Transverse colon (tissue), 4 donors: ENCODE results near the gene ENOX1. TPM values are rescaled to one million over a fixed set of nuclear protein-coding genes. Genes with fewer than 3 reads are reported as not detected.

ENCODE experiments used
- DNase-seq: peaks from one replicate; pipeline ENCODE4 v3.0.0-alpha.2; 2019
- H3K27ac ChIP-seq, 4 donors: fragments of 200-600 bp; sonication (generic); 2 replicates each; pipeline ENCODE4 v1.5.1; 2016 to 2018; ENCODE audit warnings: inconsistent platforms in 4 of 4
- H3K27me3 ChIP-seq: fragments of 200-600 bp; sonication (generic); 2 replicates; pipeline ENCODE4 v1.5.1; 2017; ENCODE audit warnings: inconsistent platforms
- H3K36me3 ChIP-seq, 4 donors: fragments of 200-600 bp; sonication (generic); 2 replicates each; pipeline ENCODE4 v1.5.1; 2017 to 2019; ENCODE audit warnings: inconsistent platforms in 4 of 4
- H3K4me1 ChIP-seq, 4 donors: fragments of 200-600 bp; sonication (generic); 2 replicates each; pipeline ENCODE4 v1.5.1; 2017 to 2020; ENCODE audit warnings: inconsistent platforms in 4 of 4
- H3K4me3 ChIP-seq, 4 donors: fragments of 200-600 bp; sonication (generic); 1 replicate in 1 of 4; 2 replicates in 3 of 4; pipeline versions ENCODE4 v1.5.1 to v1.6.1; 2017 to 2019; ENCODE audit warnings: inconsistent platforms in 4 of 4
- H3K9me3 ChIP-seq, 2 donors: fragments of 200-600 bp; sonication (generic); 2 replicates each; pipeline ENCODE4 v1.5.1; 2017 to 2019; ENCODE audit warnings: inconsistent platforms in 2 of 2
- EP300 ChIP-seq: sonication (generic); formaldehyde crosslinking; IDR thresholded peaks from one replicate; pipeline ENCODE4 v1.6.1; 2017; ENCODE audit warnings: antibody characterized with exemption, low read depth
- POLR2A ChIP-seq: fragments of 450-650 bp; IDR thresholded peaks from one replicate; pipeline ENCODE4 v1.6.1; 2016; ENCODE audit warnings: antibody characterized with exemption, mild to moderate bottlenecking, moderate library complexity
- POLR2AphosphoS5 ChIP-seq, 3 donors: sonication (generic); formaldehyde crosslinking; IDR thresholded peaks; one replicate each; pipeline ENCODE4 v1.6.1; 2016; ENCODE audit warnings: antibody characterized with exemption in 3 of 3
- WGBS, 2 donors: methylation state at CpG; one replicate each; pipeline ENCODE4 v1.1.5; 2018; ENCODE audit warnings: low coverage in 1 of 2; 5-methylcytosine and 5-hydroxymethylcytosine counted together
- in situ Hi-C, 4 donors: fragments of 200-750 bp; cut with MboI; loops; one replicate each; pipeline versions ENCODE4 v1.15.0 to v1.15.1; 2017; ENCODE audit warnings: low sequenced_read_pairs in 3 of 4, low pct_ligation_motif_present in 1 of 4, low pct_unique_long_range_greater_than_20kb in 1 of 4
- intact Hi-C: fragments of 100-400 bp; cut with DNase I; formaldehyde crosslinking; loops from one replicate; pipeline ENCODE4 v1.15.1; 2023; ENCODE audit warnings: low total_unique reads
- total RNA-seq, 4 donors: library from RNA; depleted of rRNA; stranded (reverse); fragments of >200 nt; gene quantifications; one replicate each; pipeline ENCODE4 v1.1.0, GENCODE V29; 2016
- TF ChIP-seq, protein P1 (sequence below), 5 experiments: fragments of 200-600 bp in 3 of 5; fragments of 450-650 bp in 2 of 5; sonication (generic) in 3 of 5; IDR thresholded peaks; 1 replicate in 2 of 5; 2 replicates in 3 of 5; pipeline ENCODE4 v1.5.1; 2016 to 2017; ENCODE audit warnings: antibody characterized with exemption in 5 of 5, inconsistent platforms in 3 of 5, mild to moderate bottlenecking in 2 of 5, moderate library complexity in 1 of 5

The ENOX1 gene
- total RNA-seq, 4 donors from 2014 or later = 1.5 to 6.4 (median 2.2) TPM

DNA sequence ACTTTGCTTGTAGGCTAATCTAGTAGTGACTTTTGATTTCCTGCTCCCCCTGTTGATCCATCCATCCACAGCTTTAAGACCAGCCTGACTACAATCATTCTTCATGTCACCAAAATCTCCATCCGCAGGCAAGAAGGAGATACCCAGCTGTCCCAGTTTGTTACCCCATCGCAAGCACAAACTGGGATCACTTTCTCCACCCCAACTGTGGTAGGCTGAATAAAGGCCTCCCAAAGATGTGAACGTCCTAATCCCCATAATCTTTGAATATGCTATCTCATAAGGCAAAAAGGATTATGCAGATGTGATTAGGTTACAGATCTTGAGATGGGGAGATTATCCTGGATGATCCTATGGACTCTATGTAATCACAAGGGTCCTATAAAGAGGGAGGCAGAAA is 202.0 kb downstream of the ENOX1 start:
- intact Hi-C loops (no loop called here), in situ Hi-C loops (no loop called here)
- Histone ChIP-seq H3K36me3 (no peaks in the 10 kb centered on the region), H3K9me3 (no peaks in the 10 kb centered on the region), H3K27me3 (no peaks in the 10 kb centered on the region), H3K4me1 (no peaks in the 10 kb centered on the region), H3K4me3 (no peak overlapping the region), H3K27ac (no peak overlapping the region)
- DNase-seq = no peak
- TF ChIP-seq EP300 = no peak
- TF ChIP-seq POLR2A = no peak
- no peak for TF ChIP-seq POLR2AphosphoS5 (IDR thresholded peaks at IDR 0.05)
- TF ChIP-seq, protein P1, sequence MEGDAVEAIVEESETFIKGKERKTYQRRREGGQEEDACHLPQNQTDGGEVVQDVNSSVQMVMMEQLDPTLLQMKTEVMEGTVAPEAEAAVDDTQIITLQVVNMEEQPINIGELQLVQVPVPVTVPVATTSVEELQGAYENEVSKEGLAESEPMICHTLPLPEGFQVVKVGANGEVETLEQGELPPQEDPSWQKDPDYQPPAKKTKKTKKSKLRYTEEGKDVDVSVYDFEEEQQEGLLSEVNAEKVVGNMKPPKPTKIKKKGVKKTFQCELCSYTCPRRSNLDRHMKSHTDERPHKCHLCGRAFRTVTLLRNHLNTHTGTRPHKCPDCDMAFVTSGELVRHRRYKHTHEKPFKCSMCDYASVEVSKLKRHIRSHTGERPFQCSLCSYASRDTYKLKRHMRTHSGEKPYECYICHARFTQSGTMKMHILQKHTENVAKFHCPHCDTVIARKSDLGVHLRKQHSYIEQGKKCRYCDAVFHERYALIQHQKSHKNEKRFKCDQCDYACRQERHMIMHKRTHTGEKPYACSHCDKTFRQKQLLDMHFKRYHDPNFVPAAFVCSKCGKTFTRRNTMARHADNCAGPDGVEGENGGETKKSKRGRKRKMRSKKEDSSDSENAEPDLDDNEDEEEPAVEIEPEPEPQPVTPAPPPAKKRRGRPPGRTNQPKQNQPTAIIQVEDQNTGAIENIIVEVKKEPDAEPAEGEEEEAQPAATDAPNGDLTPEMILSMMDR (IDR thresholded peaks at IDR 0.05) = no peak
- WGBS, 2 donors = 82 to 86% methylated on average over 3 of the region's 3 CpGs

DNA sequence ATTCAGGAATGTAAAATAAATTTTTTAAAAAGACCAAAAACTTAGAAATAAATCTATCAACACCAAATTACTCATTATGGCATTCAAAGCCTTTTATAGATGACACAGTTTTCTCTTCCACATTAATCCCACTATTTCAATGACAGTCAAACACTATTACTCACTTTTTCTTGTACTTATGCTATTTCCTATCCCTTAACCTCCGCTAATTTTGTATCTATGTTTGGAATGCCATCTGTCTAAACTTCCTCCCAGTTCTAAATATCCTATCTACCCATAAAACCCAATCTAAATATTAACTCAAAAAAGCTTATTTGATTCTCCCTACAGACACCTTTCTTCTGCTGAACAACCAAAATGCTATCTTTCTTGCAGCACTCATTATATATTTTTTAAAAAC is 203.5 kb downstream of the ENOX1 start:
- no peak overlapping the region for H3K27ac ChIP-seq
- no peaks in the 10 kb centered on the region for H3K27me3 ChIP-seq
- H3K4me3 ChIP-seq = no peak overlapping the region
- intact Hi-C loops = no loop called here
- H3K9me3 ChIP-seq = no peaks in the 10 kb centered on the region
- no peaks in the 10 kb centered on the region for H3K4me1 ChIP-seq
- DNase-seq = no peak
- WGBS, 2 donors = 62 to 72% methylated on average over 1 of the region's 1 CpG
- TF ChIP-seq POLR2AphosphoS5 (IDR thresholded peaks at IDR 0.05) (no peak), POLR2A (no peak)
- H3K36me3 ChIP-seq = no peaks in the 10 kb centered on the region
- in situ Hi-C loops = no loop called here

DNA sequence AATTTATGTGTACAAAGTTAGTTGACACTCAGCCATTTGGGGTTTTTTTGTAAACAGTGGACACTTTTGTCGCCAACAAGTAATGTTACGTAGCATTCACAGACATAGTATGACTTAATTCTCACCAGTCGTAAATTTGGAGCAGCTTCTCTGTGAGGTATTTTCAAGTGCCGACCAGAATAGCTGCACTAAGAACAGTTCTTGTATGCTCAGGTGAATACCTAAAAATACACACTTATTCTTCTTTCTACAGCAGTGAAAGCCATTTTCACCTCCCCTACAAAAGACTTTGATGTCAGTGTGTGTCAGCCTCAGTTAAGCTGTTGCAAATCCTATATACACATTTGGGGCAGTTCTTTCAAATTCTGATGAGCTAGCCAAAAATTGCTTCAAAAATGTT is 206.5 kb downstream of the ENOX1 start:
- TF ChIP-seq, protein P1 (IDR thresholded peaks at IDR 0.05) = no peak
- TF ChIP-seq EP300 = no peak
- TF ChIP-seq POLR2A = no peak
- TF ChIP-seq POLR2AphosphoS5 (IDR thresholded peaks at IDR 0.05) = no peak
- H3K27me3 ChIP-seq = no peaks in the 10 kb centered on the region
- intact Hi-C loops (no loop called here), in situ Hi-C loops (no loop called here)
- no peak overlapping the region for H3K4me3 ChIP-seq
- H3K27ac ChIP-seq = no peak overlapping the region
- WGBS, 2 donors = 93% methylated on average over 3 to 4 of the region's 4 CpGs
- no peaks in the 10 kb centered on the region for H3K4me1 ChIP-seq
- H3K36me3 ChIP-seq = no peaks in the 10 kb centered on the region
- DNase-seq = no peak
- no peaks in the 10 kb centered on the region for H3K9me3 ChIP-seq

DNA sequence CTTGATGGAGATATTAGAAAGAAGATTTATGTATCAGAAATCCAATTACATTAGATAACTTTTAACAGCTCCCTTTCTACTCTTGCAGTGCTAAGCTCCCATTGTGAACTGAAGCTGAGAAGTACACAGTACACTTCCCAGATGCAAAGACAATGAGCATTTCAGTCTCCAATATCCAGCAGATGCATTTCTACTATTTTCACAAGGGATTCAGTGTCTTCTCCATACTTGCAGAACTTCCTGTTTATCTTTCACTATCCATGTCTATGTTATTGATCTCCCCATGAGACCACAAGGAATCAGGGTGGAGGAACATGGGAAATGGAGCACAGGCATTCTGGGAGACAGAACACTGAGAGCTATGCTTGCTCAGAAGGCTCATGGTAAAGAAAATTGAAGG is 207.5 kb downstream of the ENOX1 start:
- H3K36me3 ChIP-seq = no peaks in the 10 kb centered on the region
- in situ Hi-C loops (no loop called here), intact Hi-C loops (no loop called here)
- TF ChIP-seq EP300 = no peak
- TF ChIP-seq POLR2AphosphoS5 (IDR thresholded peaks at IDR 0.05) = no peak
- TF ChIP-seq POLR2A = no peak
- TF ChIP-seq, protein P1 (IDR thresholded peaks at IDR 0.05) = no peak
- no peak overlapping the region for H3K27ac ChIP-seq
- H3K4me1 ChIP-seq = no peaks in the 10 kb centered on the region
- no peaks in the 10 kb centered on the region for H3K9me3 ChIP-seq
- H3K4me3 ChIP-seq = no peak overlapping the region
- no peak for DNase-seq
- H3K27me3 ChIP-seq = no peaks in the 10 kb centered on the region

DNA sequence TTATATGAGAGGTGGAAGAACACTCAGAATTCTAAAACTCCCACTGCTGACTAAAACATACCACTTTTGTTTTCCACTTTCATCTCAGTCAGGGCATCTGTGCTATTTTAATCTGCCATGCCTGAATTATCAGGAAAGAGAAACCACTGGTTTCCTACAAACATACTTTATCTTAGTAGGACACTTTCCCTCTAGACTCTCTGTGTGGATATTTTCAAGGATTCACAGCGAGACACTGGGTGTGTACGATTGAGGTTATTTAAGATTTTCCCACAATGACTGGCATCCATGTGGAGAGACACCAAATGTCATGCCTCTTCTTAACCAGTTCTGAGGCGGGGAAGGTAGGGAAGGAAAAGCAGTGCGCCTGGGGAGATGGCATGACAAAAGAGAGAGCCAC is 212.2 kb downstream of the ENOX1 start:
- TF ChIP-seq POLR2A = no peak
- TF ChIP-seq, protein P1 (IDR thresholded peaks at IDR 0.05) = no peak
- no peak for TF ChIP-seq EP300
- TF ChIP-seq POLR2AphosphoS5 (IDR thresholded peaks at IDR 0.05) = no peak
- Histone ChIP-seq H3K36me3 (no peaks in the 10 kb centered on the region), H3K27ac (no peak overlapping the region), H3K27me3 (no peaks in the 10 kb centered on the region), H3K9me3 (no peaks in the 10 kb centered on the region), H3K4me1 (peaks cover 0 to under 1% (median 0%) of the 10 kb centered on the region in 4 donors), H3K4me3 (no peak overlapping the region)
- intact Hi-C loops (no loop called here), in situ Hi-C loops (no loop called here)
- no peak for DNase-seq
- 82 to 93% methylated on average over 2 to 4 of the region's 4 CpGs for WGBS, 2 donors
